GM12878 (cell line): ENCODE data around the gene CCDC88A.
"Not testable (repeated sequence)": the region's sequence is repeated elsewhere in the genome, so short reads cannot be mapped to it uniquely, and the experiment has no call there.

ENCODE experiments used
- BCL11A ChIP-seq: IDR thresholded peaks from 2 replicates; pipeline ENCODE4 v1.6.1; 2011; ENCODE audit warnings: low read depth, low read length
- CHD2 ChIP-seq: IDR thresholded peaks from 2 replicates; pipeline ENCODE4 v1.6.1; 2011; ENCODE audit warnings: low read depth, low read length, improper control_type of control experiment, borderline replicate concordance
- CREB1 ChIP-seq: IDR thresholded peaks from 2 replicates; pipeline ENCODE4 v1.6.1; 2012; ENCODE audit warnings: low read depth, mild to moderate bottlenecking, inconsistent platforms
- KDM1A ChIP-seq: fragments of 200-600 bp; sonication (generic); IDR thresholded peaks from 2 replicates; pipeline ENCODE4 v1.6.1; 2016; ENCODE audit warnings: borderline replicate concordance
- NFXL1 ChIP-seq: fragments of 450-650 bp; IDR thresholded peaks from 2 replicates; pipeline ENCODE4 v1.6.1; 2017; ENCODE audit warnings: antibody characterized with exemption, mild to moderate bottlenecking, borderline replicate concordance
- POLR2A ChIP-seq: IDR thresholded peaks from 2 replicates; pipeline ENCODE4 v1.6.1; 2011; ENCODE audit warnings: low read depth, mild to moderate bottlenecking, low read length
- SIN3A ChIP-seq: IDR thresholded peaks from 2 replicates; pipeline ENCODE4 v1.6.1; 2012; ENCODE audit warnings: low read depth, low read length, improper control_type of control experiment
- STAT3 ChIP-seq: IDR thresholded peaks from 2 replicates; pipeline ENCODE4 v1.6.1; 2011; ENCODE audit warnings: low read depth, low read length, improper control_type of control experiment
- ZBTB11 ChIP-seq: fragments of 450-650 bp; formaldehyde crosslinking; IDR thresholded peaks from 2 replicates; pipeline ENCODE4 v1.5.0; 2022; ENCODE audit warnings: mild to moderate bottlenecking, missing genetic modification characterization
- ZNF274 ChIP-seq: IDR thresholded peaks from one replicate; pipeline ENCODE4 v1.8.0; 2011; ENCODE audit not compliant: insufficient read length, insufficient read depth
- TF ChIP-seq, protein P1 (sequence below), 3 experiments: IDR thresholded peaks in 2 of 3; conservative IDR thresholded peaks in 1 of 3; 2 replicates each; pipeline ENCODE4 v1.5.1; 2011; ENCODE audit warnings: low read depth in 3 of 3, low read length in 3 of 3, mild to moderate bottlenecking in 3 of 3, control low read depth in 2 of 3, moderate library complexity in 2 of 3, inconsistent platforms in 1 of 3, mixed read lengths in 1 of 3; ENCODE audit not compliant: control insufficient read depth in 2 of 3, insufficient read depth in 1 of 3; ENCODE audit errors: extremely low read depth in 1 of 3

- TF ChIP-seq POLR2A; SIN3A; ZBTB11 (CRISPR knock-in tag); KDM1A; STAT3; CHD2; ZNF274; NFXL1; BCL11A; CREB1: not testable (repeated sequence)
- TF ChIP-seq, protein P1, sequence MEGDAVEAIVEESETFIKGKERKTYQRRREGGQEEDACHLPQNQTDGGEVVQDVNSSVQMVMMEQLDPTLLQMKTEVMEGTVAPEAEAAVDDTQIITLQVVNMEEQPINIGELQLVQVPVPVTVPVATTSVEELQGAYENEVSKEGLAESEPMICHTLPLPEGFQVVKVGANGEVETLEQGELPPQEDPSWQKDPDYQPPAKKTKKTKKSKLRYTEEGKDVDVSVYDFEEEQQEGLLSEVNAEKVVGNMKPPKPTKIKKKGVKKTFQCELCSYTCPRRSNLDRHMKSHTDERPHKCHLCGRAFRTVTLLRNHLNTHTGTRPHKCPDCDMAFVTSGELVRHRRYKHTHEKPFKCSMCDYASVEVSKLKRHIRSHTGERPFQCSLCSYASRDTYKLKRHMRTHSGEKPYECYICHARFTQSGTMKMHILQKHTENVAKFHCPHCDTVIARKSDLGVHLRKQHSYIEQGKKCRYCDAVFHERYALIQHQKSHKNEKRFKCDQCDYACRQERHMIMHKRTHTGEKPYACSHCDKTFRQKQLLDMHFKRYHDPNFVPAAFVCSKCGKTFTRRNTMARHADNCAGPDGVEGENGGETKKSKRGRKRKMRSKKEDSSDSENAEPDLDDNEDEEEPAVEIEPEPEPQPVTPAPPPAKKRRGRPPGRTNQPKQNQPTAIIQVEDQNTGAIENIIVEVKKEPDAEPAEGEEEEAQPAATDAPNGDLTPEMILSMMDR (IDR thresholded peaks at IDR 0.05 in 2 of 3, conservative IDR thresholded peaks at IDR 0.05 in 1 of 3; ENCODE audit: control insufficient read depth in 2 of 3, extremely low read depth in 1 of 3, insufficient read depth in 1 of 3, low read depth in 3 of 3, low read length in 3 of 3), result not testable (repeated sequence)
These were observed 178.1 kb downstream of the CCDC88A start for GRCh38 chr2:55241582-55241981.
